K562 (cell line): ENCODE data around the gene DDX50. TPM values are rescaled to one million over a fixed set of nuclear protein-coding genes. Genes with fewer than 3 reads are reported as not detected.

Experiments
- BHLHE40 ChIP-seq: IDR thresholded peaks from 2 replicates; pipeline ENCODE4 v1.6.1; 2011; ENCODE audit warnings: low read length, improper control_type of control experiment
- CBX3 ChIP-seq, 2 experiments: IDR thresholded peaks; 1 replicate in 1 of 2; 2 replicates in 1 of 2; pipeline ENCODE4 v1.6.1; 2012; ENCODE audit warnings: inconsistent platforms in 2 of 2, low read length in 2 of 2, borderline replicate concordance in 1 of 2, control low read depth in 1 of 2
- GABPB2 ChIP-seq: fragments of 250-450 bp; sonication (Bioruptor Pico); conservative IDR thresholded peaks from 2 replicates; pipeline ENCODE4 v1.5.1; 2021; ENCODE audit warnings: mild to moderate bottlenecking
- GATA2 ChIP-seq: sonication (generic); formaldehyde crosslinking; IDR thresholded peaks from 2 replicates; pipeline ENCODE4 v1.4.0; 2020; ENCODE audit warnings: mild to moderate bottlenecking, missing genetic modification reagents
- HEY1 ChIP-seq: fragments of 250-450 bp; sonication (Bioruptor Pico); IDR thresholded peaks from 2 replicates; pipeline ENCODE4 v1.5.0; 2020; ENCODE audit warnings: mild to moderate bottlenecking, moderate library complexity, borderline replicate concordance
- IRF2 ChIP-seq: sonication (generic); formaldehyde crosslinking; IDR thresholded peaks from 2 replicates; pipeline ENCODE4 v1.8.1; 2022; ENCODE audit warnings: mild to moderate bottlenecking, missing genetic modification reagents
- KLF1 ChIP-seq: fragments of 450-650 bp; IDR thresholded peaks from 2 replicates; pipeline ENCODE4 v1.6.1; 2016; ENCODE audit warnings: missing genetic modification characterization, missing compliant biosample characterization
- NR4A1 ChIP-seq, 2 experiments: fragments of 250-450 bp in 1 of 2; fragments of 450-650 bp in 1 of 2; sonication (Bioruptor Pico) in 1 of 2; IDR thresholded peaks; 2 replicates each; pipeline versions ENCODE4 v1.4.0 to v1.6.1; 2016 to 2020; ENCODE audit warnings: mild to moderate bottlenecking in 2 of 2, missing compliant biosample characterization in 1 of 2, missing genetic modification characterization in 1 of 2, moderate library complexity in 1 of 2
- POLR2AphosphoS5 ChIP-seq: IDR thresholded peaks from 2 replicates; pipeline ENCODE4 v1.6.1; 2011; ENCODE audit warnings: mild to moderate bottlenecking, low read depth, low read length, moderate library complexity; ENCODE audit not compliant: control insufficient read depth, insufficient read depth
- POLR3G ChIP-seq: IDR thresholded peaks from 2 replicates; pipeline ENCODE4 v1.6.1; 2011; ENCODE audit not compliant: insufficient read length, insufficient replicate concordance; ENCODE audit errors: extremely low read depth
- RBM15 ChIP-seq: fragments of 200-400 bp; formaldehyde crosslinking; IDR thresholded peaks from 2 replicates; pipeline ENCODE4 v1.6.1; 2018; ENCODE audit warnings: mild to moderate bottlenecking, low read length, moderate library complexity; ENCODE audit not compliant: insufficient read depth
- RBM34 ChIP-seq: fragments of 200-400 bp; formaldehyde crosslinking; IDR thresholded peaks from 2 replicates; pipeline ENCODE4 v1.6.1; 2018; ENCODE audit warnings: low read length, borderline replicate concordance; ENCODE audit not compliant: insufficient read depth
- SMARCA4 ChIP-seq: fragments of 450-650 bp; IDR thresholded peaks from 2 replicates; pipeline ENCODE4 v1.6.1; 2016
- SRSF9 ChIP-seq: fragments of 200-400 bp; formaldehyde crosslinking; IDR thresholded peaks from 2 replicates; pipeline ENCODE4 v1.6.1; 2017; ENCODE audit warnings: low read depth, low read length, borderline replicate concordance
- TCF7 ChIP-seq: sonication (generic); IDR thresholded peaks from 2 replicates; pipeline ENCODE4 v1.6.1; 2016; ENCODE audit warnings: antibody characterized with exemption, borderline replicate concordance
- ZNF583 ChIP-seq: fragments of 250-450 bp; sonication (Bioruptor Pico); IDR thresholded peaks from 2 replicates; pipeline ENCODE4 v1.4.0; 2020
- polyA plus RNA-seq, 8 experiments: library from polyadenylated mRNA; depleted of rRNA in 4 of 8; stranded (reverse) in 5 of 8; unstranded in 3 of 8; fragments of >200 nt; fragmentation: Nextera tagmentation in 2 of 8; fragmentation: Illumina TruSeq in 1 of 8; extraction: Ambion mirVana in 2 of 8; extraction: Trizol in 1 of 8; gene quantifications; 2 replicates each; pipeline versions ENCODE4 v1.2.1 to v1.2.3, GENCODE V29; 2011 to 2014; ENCODE audit warnings: inconsistent platforms in 1 of 8, missing spikeins in 1 of 8
- total RNA-seq, 7 experiments: library from RNA; depleted of rRNA in 6 of 7; stranded (reverse); fragments of >200 nt in 6 of 7; fragmentation: Illumina TruSeq in 2 of 7; extraction: Trizol in 2 of 7; gene quantifications; 2 replicates each; pipeline versions ENCODE4 v1.2.1 to v1.2.3, GENCODE V29; 2011 to 2021; ENCODE audit warnings: low replicate concordance in 1 of 7
- TF ChIP-seq, protein P1 (sequence below), 2 experiments: fragments of 450-650 bp; conservative IDR thresholded peaks; 2 replicates each; pipeline ENCODE4 v1.6.1; 2017; ENCODE audit warnings: mild to moderate bottlenecking in 2 of 2, moderate library complexity in 2 of 2
- TF ChIP-seq, protein P2 (sequence below): fragments of 250-450 bp; sonication (Bioruptor Pico); IDR thresholded peaks from 2 replicates; pipeline ENCODE4 v1.8.0; 2021; ENCODE audit warnings: mild to moderate bottlenecking, moderate library complexity
- TF ChIP-seq, protein P3 (sequence below): fragments of 250-450 bp; sonication (Bioruptor Pico); IDR thresholded peaks from 2 replicates; pipeline ENCODE4 v1.5.0; 2020; ENCODE audit warnings: mild to moderate bottlenecking
- TF ChIP-seq, protein P4 (sequence below): sonication (generic); formaldehyde crosslinking; IDR thresholded peaks from 2 replicates; pipeline ENCODE4 v1.8.0; 2022; ENCODE audit warnings: mild to moderate bottlenecking, missing genetic modification reagents
- TF ChIP-seq, protein P5 (sequence below), 2 experiments: fragments of 200-800 bp in 1 of 2; sonication (Bioruptor generic) in 1 of 2; sonication (generic) in 1 of 2; formaldehyde crosslinking in 1 of 2; IDR thresholded peaks in 1 of 2; conservative IDR thresholded peaks in 1 of 2; 2 replicates each; pipeline versions ENCODE4 v1.5.0 to v1.6.1; 2016 to 2020; ENCODE audit warnings: missing compliant biosample characterization in 1 of 2, missing genetic modification characterization in 1 of 2, missing genetic modification reagents in 1 of 2

DDX50 gene
- total and polyA plus RNA-seq, 9 of the 15 experiments (the other 6 are each of a cell fraction or from before 2014, with no cell fraction given): 36.7 to 86.8 (median 57.4) TPM

DNA sequence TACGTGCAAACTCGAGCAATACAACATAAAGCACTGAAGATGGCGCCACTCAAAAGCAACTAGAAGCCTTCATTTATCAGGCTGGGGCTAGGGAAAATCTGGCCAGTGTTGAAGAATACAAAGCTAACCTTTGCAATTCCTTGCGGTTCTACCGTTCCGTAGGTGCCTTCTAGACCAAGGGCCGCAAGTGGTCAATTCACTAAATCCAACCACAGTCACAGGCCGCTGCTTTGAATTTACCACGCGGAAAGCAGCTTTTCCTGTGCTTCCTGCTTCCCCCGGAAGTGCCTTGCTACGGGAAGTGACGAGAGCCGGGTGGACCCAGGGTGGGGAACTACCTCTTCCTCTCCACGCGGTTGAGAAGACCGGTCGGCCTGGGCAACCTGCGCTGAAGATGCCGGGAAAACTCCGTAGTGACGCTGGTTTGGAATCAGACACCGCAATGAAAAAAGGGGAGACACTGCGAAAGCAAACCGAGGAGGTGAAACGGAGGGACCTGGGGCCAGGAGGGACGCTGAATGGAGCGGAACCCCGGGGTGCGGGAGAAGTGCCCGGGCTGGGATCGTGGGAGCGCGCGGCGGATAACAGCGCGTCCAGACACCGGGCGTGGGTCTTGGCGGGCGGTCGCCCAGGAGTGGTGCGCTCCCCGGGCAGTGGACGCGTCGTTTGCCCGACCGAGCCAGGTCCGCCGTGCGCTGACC, 54.9 kb downstream of the DDX50 start, which contains the start of gene DDX21 (continued):
- TF ChIP-seq, protein P1, sequence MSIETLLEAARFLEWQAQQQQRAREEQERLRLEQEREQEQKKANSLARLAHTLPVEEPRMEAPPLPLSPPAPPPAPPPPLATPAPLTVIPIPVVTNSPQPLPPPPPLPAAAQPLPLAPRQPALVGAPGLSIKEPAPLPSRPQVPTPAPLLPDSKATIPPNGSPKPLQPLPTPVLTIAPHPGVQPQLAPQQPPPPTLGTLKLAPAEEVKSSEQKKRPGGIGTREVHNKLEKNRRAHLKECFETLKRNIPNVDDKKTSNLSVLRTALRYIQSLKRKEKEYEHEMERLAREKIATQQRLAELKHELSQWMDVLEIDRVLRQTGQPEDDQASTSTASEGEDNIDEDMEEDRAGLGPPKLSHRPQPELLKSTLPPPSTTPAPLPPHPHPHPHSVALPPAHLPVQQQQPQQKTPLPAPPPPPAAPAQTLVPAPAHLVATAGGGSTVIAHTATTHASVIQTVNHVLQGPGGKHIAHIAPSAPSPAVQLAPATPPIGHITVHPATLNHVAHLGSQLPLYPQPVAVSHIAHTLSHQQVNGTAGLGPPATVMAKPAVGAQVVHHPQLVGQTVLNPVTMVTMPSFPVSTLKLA (conservative IDR thresholded peaks at IDR 0.05): peak; percentile 98 to 99
- TF ChIP-seq NR4A1 (CRISPR knock-in tag; IDR thresholded peaks at IDR 0.05): no peak
- TF ChIP-seq NR4A1 (tag; IDR thresholded peaks at IDR 0.05): 0 out of 2 replicates have a peak, but pooled peaks have one; percentile 29
- TF ChIP-seq RBM15: no peak
- TF ChIP-seq, protein P2, sequence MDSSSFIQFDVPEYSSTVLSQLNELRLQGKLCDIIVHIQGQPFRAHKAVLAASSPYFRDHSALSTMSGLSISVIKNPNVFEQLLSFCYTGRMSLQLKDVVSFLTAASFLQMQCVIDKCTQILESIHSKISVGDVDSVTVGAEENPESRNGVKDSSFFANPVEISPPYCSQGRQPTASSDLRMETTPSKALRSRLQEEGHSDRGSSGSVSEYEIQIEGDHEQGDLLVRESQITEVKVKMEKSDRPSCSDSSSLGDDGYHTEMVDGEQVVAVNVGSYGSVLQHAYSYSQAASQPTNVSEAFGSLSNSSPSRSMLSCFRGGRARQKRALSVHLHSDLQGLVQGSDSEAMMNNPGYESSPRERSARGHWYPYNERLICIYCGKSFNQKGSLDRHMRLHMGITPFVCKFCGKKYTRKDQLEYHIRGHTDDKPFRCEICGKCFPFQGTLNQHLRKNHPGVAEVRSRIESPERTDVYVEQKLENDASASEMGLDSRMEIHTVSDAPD: no peak
- TF ChIP-seq, protein P3, sequence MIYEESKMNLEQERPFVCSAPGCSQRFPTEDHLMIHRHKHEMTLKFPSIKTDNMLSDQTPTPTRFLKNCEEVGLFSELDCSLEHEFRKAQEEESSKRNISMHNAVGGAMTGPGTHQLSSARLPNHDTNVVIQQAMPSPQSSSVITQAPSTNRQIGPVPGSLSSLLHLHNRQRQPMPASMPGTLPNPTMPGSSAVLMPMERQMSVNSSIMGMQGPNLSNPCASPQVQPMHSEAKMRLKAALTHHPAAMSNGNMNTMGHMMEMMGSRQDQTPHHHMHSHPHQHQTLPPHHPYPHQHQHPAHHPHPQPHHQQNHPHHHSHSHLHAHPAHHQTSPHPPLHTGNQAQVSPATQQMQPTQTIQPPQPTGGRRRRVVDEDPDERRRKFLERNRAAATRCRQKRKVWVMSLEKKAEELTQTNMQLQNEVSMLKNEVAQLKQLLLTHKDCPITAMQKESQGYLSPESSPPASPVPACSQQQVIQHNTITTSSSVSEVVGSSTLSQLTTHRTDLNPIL: no peak
- no peak for TF ChIP-seq GABPB2 (CRISPR knock-in tag)
- TF ChIP-seq, protein P4, sequence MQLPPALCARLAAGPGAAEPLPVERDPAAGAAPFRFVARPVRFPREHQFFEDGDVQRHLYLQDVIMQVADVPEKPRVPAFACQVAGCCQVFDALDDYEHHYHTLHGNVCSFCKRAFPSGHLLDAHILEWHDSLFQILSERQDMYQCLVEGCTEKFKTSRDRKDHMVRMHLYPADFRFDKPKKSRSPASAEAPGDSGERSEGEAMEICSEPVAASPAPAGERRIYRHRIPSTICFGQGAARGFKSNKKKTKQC: no peak
- TF ChIP-seq GATA2: no peak
- no peak; the same call in 1 of the 2 replicates for TF ChIP-seq BHLHE40
- TF ChIP-seq POLR2AphosphoS5: peak; percentile 93
- TF ChIP-seq KLF1 (tag): peak; percentile 60; the same call in 1 of the 2 replicates
- TF ChIP-seq IRF2: no peak; the same call in 1 of the 2 replicates
- no peak for TF ChIP-seq RBM34
- no peak for TF ChIP-seq HEY1
- TF ChIP-seq, protein P5, sequence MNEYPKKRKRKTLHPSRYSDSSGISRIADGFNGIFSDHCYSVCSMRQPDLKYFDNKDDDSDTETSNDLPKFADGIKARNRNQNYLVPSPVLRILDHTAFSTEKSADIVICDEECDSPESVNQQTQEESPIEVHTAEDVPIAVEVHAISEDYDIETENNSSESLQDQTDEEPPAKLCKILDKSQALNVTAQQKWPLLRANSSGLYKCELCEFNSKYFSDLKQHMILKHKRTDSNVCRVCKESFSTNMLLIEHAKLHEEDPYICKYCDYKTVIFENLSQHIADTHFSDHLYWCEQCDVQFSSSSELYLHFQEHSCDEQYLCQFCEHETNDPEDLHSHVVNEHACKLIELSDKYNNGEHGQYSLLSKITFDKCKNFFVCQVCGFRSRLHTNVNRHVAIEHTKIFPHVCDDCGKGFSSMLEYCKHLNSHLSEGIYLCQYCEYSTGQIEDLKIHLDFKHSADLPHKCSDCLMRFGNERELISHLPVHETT (CRISPR knock-in tag; conservative IDR thresholded peaks at IDR 0.05 in 1 of 2, IDR thresholded peaks at IDR 0.05 in 1 of 2): no peak
- 0 out of 2 replicates have a peak, but pooled peaks have one; percentile 60 for TF ChIP-seq SMARCA4
- TF ChIP-seq ZNF583 (CRISPR knock-in tag): no peak
- no peak for TF ChIP-seq SRSF9
- no peak for TF ChIP-seq POLR3G
- no peak for TF ChIP-seq TCF7
- TF ChIP-seq CBX3 (IDR thresholded peaks at IDR 0.05; ENCODE audit: borderline replicate concordance in 1 of 2, low read length in 2 of 2): no peak
